ENCODE data around the gene RAB35.

RAB35 gene

DNA sequence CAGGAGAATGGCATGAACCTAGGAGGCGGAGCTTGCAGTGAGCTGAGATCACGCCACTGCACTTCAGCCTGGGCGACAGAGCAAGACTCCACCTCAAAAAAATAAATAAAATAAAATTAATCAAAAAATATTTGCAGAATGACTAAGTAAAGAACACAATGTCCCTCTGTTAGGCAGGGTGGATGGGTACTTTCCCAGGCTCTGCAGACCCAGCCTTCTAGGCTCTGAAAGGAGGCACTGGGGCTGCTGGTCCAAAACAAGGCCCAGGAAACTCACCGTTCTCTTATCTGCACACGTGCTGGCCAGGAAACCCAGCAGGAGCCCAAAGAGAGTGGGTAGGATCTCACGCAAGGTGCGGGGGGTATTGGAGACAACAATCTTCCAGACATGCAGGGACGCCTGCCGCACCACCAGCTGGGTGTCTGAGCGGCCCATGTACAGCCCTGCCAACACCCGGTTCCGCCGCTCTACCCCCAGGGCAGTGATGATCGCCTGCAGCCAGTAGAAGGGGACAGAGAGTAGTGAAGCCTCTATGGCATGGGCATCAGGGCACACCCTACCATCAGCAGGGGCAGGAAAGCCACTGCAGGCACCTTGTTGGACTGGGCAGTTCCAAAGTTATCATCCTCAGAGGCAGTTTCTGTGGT, 25.8 kb upstream of the RAB35 start:
- Histone ChIP-seq H3K4me1 (no peaks in the 10 kb centered on the region), H3K27me3 (ENCODE audit: low read depth) (no peaks in the 10 kb centered on the region), H3K4me3 (no peak overlapping the region), H3K9me3 (no peaks in the 10 kb centered on the region), H3K36me3 (replicated peaks) (peaks cover 89% of the 10 kb centered on the region)
- in situ Hi-C loops (cut with MboI; ENCODE audit: low sequenced_read_pairs) = no loop called here
- no peak for DNase-seq (ENCODE audit: low spot score in 2 of 2)

DNA sequence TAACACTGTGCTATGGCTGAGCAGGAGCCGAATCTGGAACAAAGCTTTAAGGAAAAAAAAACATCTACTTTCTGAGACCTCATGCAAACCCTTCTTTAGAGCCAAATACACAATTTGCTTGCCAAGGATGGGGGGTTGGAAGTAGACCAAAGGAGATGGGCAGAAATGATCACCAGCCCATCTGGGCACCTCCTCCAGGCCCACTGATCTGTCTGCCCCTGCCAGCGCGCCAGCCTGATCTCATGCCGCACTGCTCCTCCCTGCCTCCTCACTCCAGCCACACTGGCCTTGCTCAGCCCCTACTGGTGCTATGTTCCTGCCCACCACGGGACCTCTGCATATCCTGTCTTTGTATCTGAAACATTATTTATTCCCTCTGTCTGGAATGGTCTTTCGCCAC, 24.8 kb upstream of the RAB35 start:
- no peak for DNase-seq (ENCODE audit: low spot score in 2 of 2)
- H3K4me1 ChIP-seq = no peaks in the 10 kb centered on the region
- no peaks in the 10 kb centered on the region for H3K9me3 ChIP-seq
- no peak overlapping the region for H3K4me3 ChIP-seq
- H3K27me3 ChIP-seq (ENCODE audit: low read depth) = no peaks in the 10 kb centered on the region
- in situ Hi-C loops (cut with MboI; ENCODE audit: low sequenced_read_pairs) = no loop called here
- H3K36me3 ChIP-seq (replicated peaks) = peaks cover 89% of the 10 kb centered on the region

DNA sequence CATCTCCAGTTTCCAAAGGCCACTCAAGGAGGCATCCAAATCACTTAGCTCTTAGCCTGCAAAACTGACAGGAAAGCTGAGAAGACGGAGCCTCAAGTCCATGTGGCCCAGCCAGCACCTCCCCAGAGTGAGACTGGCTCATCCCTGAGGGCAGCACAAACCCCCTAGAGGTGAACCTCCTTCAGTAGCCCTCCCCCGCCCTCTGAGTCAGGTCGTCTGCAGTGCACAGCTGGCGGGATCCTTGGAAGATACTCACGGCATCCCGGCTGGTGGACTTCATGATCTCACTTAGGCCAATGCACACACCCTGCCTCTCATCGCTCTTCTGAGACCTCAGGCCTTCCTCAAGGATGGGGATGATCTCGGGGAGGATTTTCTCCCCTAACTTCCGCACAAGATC, 24.1 kb upstream of the RAB35 start:
- in situ Hi-C loops (cut with MboI; ENCODE audit: low sequenced_read_pairs) = no loop called here
- peaks cover 92% of the 10 kb centered on the region for H3K36me3 ChIP-seq (replicated peaks)

DNA sequence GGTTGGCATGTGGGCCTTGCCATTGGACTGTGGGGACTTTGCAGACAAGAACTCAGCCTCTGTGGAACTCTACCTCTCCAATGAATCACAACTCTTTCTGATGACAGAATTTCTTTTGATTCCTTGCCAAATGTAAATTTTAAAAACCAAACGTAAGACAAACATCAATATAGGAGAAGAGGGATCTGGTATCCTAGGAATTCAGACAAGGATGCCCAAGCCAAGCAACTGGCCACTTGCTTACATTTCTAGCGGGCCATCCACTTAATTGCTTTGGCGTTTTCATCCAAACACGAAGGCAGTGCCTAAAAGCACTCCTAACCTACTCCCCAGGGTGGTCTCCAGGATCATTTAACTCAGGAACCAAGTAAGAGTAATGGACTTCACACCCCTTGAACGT, 23.4 kb upstream of the RAB35 start:
- peaks cover 92% of the 10 kb centered on the region for H3K36me3 ChIP-seq (replicated peaks)

More for the DNA sequence above, 24.1 kb upstream of the RAB35 start:
- DNase-seq (ENCODE audit: low spot score in 2 of 2) = no peak
- Histone ChIP-seq H3K4me3 (no peak overlapping the region), H3K9me3 (no peaks in the 10 kb centered on the region), H3K4me1 (no peaks in the 10 kb centered on the region), H3K27me3 (ENCODE audit: low read depth) (no peaks in the 10 kb centered on the region)

DNA sequence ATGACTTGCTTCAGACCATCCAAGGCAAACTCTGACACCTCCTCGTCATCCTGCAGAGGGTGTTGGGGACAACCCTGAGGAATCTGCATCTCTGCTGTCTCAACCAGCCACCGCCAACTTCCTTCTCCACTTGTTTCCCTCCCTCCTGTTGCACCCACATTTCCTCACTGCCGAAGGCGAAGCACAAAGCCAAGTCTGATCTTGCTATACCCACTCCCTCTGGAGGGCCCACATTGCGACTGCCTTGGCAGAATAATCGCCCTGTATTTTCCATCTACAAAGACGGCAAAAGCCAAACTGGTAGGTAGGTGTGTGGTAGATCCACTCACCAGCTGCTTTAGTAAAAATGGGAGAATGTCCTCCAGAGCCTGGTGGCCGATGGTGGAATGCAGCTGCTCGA, 21.8 kb upstream of the RAB35 start:
- H3K4me1 ChIP-seq = no peaks in the 10 kb centered on the region
- no peak overlapping the region for H3K4me3 ChIP-seq
- H3K9me3 ChIP-seq = no peaks in the 10 kb centered on the region
- H3K36me3 ChIP-seq (replicated peaks) = peaks cover 92% of the 10 kb centered on the region
- no peak for DNase-seq (ENCODE audit: low spot score in 2 of 2)
- H3K27me3 ChIP-seq (ENCODE audit: low read depth) = no peaks in the 10 kb centered on the region
- in situ Hi-C loops (cut with MboI; ENCODE audit: low sequenced_read_pairs) = loop anchor here (5.0 kb wide), 1 partner anchor 34 kb away; no protein-coding TSS in a partner anchor

More for the DNA sequence above, 23.4 kb upstream of the RAB35 start:
- Histone ChIP-seq H3K9me3 (no peaks in the 10 kb centered on the region), H3K27me3 (ENCODE audit: low read depth) (no peaks in the 10 kb centered on the region), H3K4me1 (no peaks in the 10 kb centered on the region), H3K4me3 (no peak overlapping the region)
- in situ Hi-C loops (cut with MboI; ENCODE audit: low sequenced_read_pairs) = loop anchor here (5.0 kb wide), 1 partner anchor 32 kb away; no protein-coding TSS in a partner anchor
- DNase-seq (ENCODE audit: low spot score in 2 of 2) = no peak

DNA sequence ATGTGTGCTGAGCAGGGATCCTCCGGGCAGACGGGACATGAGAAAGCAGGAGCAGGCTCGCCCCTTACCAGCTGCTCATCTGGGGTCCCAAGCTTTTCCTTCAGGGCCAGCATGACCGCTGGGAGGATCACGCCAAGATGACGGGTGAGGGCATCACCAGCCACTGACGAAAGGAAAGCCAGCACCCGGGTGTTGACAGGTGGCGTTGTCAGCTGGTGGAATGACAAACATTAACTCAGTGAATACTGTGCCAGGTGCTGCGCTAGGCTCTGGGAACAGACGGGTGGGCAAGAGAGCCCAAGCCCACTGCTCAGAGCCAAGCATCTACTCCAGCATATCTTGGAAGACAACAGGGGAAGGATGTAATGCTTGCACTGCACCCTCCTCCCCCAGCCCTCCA, 21.3 kb upstream of the RAB35 start:
- no peak overlapping the region for H3K4me3 ChIP-seq
- in situ Hi-C loops (cut with MboI; ENCODE audit: low sequenced_read_pairs) = loop anchor here (5.0 kb wide), 1 partner anchor 34 kb away; no protein-coding TSS in a partner anchor

DNA sequence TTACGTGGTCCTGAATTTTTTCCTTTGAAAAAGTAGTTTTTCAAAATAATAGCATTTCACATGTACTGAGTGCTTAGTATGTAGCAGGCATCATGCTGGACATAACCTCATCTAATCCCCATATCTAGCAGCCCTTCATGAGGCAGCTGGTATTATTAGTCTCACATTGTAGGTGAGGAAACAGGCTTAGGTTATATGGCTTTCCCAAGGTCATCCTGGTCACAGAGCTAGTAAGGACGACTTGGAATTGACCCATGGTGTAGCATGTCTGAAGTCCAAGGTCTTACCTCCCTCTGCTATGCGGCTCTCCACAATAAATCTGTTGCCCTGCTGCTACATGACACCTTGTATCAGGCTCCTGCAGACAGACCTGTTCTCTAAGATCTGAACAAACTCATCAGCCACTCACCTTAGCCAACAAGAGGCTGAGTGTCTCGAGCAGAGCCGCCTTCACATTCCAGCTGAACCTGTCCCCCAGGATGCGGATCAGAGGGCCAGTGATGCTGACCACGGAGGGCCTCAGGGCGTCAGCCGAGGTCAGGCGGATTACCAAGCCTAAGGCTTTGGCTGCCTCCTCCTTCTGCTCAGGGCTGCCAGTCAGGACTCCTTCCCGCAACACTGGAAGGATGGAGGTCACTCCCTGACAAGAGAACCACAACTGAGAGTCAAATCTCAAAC, 19.7 kb upstream of the RAB35 start:
- no peak overlapping the region for H3K4me3 ChIP-seq
- DNase-seq (ENCODE audit: low spot score in 2 of 2) = no peak
- no peaks in the 10 kb centered on the region for H3K27me3 ChIP-seq (ENCODE audit: low read depth)
- in situ Hi-C loops (cut with MboI; ENCODE audit: low sequenced_read_pairs) = loop anchor here (5.0 kb wide), 1 partner anchor 36 kb away; no protein-coding TSS in a partner anchor
- H3K9me3 ChIP-seq = no peaks in the 10 kb centered on the region
- H3K4me1 ChIP-seq = no peaks in the 10 kb centered on the region
- H3K36me3 ChIP-seq (replicated peaks) = peaks cover 93% of the 10 kb centered on the region

More for the DNA sequence above, 21.3 kb upstream of the RAB35 start:
- Histone ChIP-seq H3K27me3 (ENCODE audit: low read depth) (no peaks in the 10 kb centered on the region), H3K4me1 (no peaks in the 10 kb centered on the region), H3K9me3 (no peaks in the 10 kb centered on the region), H3K36me3 (replicated peaks) (peaks cover 93% of the 10 kb centered on the region)
- no peak for DNase-seq (ENCODE audit: low spot score in 2 of 2)

DNA sequence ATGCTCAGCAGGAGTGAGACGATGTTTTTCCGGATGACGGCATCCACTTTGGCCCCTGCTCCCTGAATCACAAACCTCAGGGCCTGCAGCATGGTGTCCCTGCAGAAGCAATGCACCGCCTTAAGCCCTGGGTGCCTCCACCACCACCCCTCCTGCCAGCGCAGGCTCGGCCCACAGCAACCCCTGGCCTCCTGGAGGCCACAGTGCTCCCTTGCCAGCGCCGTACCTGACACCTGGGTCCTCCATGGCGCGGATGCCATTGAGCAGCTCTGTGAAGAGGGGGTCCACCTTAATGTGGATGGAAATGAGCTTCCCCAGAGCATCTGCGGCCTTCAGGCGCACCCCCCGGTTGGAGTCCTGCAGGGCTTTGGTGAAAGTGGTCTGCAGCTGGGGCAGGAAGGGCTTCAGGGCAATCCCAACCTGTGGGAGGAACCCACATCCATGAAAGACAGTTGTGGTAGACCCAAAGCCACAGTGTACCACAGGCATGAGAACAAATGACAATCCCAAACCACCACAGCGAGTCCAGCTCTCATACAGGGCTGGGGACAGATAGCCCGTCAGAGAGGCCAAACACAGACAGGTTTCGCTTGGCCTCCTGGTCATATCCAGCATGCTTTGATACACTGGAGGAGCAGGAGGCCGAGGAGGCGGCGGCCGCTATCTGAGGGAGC, 17.9 kb upstream of the RAB35 start:
- in situ Hi-C loops (cut with MboI; ENCODE audit: low sequenced_read_pairs) = no loop called here
- H3K9me3 ChIP-seq = no peaks in the 10 kb centered on the region
- H3K27me3 ChIP-seq (ENCODE audit: low read depth) = no peaks in the 10 kb centered on the region

DNA sequence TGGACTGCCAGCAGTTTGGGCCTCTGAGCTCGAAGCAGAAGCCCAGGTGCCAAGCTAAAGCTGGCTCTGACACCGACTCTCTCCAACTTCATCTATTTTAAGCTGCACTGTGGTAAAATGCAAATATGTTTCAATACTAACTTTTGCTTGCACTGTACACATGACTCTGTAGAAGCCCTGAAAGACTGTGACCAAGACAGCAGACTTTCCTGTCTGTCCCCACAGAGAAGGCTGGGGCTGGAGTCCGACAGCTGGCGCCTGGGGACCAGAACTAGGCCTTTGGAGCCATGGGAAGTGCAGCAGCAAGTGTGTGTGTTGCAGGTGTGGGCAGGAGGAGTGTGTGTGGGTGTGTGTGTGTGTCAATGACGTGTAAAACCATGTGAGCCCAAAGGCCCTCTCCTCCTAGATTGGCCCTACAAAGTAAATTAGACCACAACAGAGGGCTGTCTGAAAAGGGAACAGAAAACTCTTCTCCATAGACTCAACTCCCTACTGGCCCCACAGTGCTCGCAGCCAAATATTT, 16.4 kb upstream of the RAB35 start:
- H3K9me3 ChIP-seq = no peaks in the 10 kb centered on the region
- no peaks in the 10 kb centered on the region for H3K4me1 ChIP-seq
- no peak overlapping the region for H3K4me3 ChIP-seq
- in situ Hi-C loops (cut with MboI; ENCODE audit: low sequenced_read_pairs) = no loop called here
- H3K27me3 ChIP-seq (ENCODE audit: low read depth) = no peaks in the 10 kb centered on the region
- DNase-seq (ENCODE audit: low spot score in 2 of 2) = no peak
- H3K36me3 ChIP-seq (replicated peaks) = peaks cover 99% of the 10 kb centered on the region

More for the DNA sequence above, 17.9 kb upstream of the RAB35 start:
- no peak overlapping the region for H3K4me3 ChIP-seq
- H3K4me1 ChIP-seq = no peaks in the 10 kb centered on the region
- DNase-seq (ENCODE audit: low spot score in 2 of 2) = no peak
- H3K36me3 ChIP-seq (replicated peaks) = peaks cover 99% of the 10 kb centered on the region

DNA sequence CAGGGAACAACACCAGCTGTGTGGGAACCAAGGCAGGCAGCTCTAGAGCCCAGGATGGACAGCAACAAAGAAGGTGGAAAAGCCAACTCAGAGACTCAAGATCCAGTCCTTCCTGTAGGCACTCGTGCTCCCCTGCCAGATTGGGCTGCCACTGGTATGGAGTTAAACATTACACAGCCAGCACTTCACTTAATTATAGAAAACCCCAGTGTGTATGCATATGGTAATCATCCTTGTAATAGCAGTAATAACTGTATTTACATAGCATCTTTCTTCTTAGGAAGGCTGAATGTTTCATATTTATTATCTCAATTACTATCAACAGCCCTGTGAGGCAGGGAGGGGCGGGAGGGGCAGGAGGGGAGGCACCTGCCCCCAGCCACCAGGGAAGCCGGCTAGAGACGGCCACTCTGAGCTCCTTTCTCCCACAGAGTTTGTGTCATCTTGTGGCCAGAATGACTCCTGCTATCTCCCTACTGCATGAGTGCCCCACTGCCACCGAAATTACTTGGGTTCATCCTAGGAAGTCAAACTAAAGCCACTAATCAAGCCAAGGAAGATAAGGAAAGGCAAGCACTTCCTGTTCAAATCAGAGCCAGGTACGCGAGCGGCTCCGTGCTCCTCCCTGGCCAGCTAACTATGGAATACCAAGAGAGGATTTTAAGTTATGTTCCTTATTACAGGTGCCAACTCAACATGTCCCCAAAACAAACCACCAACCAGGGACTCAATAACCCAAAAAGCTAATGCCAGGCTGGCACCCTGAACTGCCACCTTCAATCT, 15.7 kb upstream of the RAB35 start:
- H3K4me3 ChIP-seq = no peak overlapping the region
- no peaks in the 10 kb centered on the region for H3K9me3 ChIP-seq
- no peak for DNase-seq (ENCODE audit: low spot score in 2 of 2)
- in situ Hi-C loops (cut with MboI; ENCODE audit: low sequenced_read_pairs) = no loop called here
- no peaks in the 10 kb centered on the region for H3K4me1 ChIP-seq
- peaks cover 99% of the 10 kb centered on the region for H3K36me3 ChIP-seq (replicated peaks)
- H3K27me3 ChIP-seq (ENCODE audit: low read depth) = no peaks in the 10 kb centered on the region

DNA sequence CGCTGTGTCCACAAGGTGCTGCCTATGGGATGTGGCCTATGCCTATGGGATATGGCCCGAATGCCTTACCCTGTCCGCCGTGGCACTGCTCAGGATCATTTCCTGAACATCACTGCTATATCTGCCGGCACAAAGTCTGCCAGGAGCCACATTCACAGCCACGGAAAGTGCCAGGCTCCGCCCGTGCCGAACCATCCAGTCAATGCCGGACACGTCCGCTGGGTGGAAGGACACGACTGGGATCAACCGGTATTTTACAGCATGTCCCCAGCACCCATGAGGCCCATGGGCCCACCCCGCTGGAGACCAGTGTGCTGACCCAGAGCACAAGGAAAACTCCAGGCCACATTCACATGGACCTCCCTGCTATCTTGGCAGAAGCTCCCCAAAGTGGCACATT, 14.6 kb upstream of the RAB35 start:
- Histone ChIP-seq H3K9me3 (no peaks in the 10 kb centered on the region), H3K4me1 (no peaks in the 10 kb centered on the region), H3K27me3 (ENCODE audit: low read depth) (no peaks in the 10 kb centered on the region), H3K4me3 (no peak overlapping the region), H3K36me3 (replicated peaks) (peaks cover 94% of the 10 kb centered on the region)
- in situ Hi-C loops (cut with MboI; ENCODE audit: low sequenced_read_pairs) = no loop called here
- no peak for DNase-seq (ENCODE audit: low spot score in 2 of 2)

DNA sequence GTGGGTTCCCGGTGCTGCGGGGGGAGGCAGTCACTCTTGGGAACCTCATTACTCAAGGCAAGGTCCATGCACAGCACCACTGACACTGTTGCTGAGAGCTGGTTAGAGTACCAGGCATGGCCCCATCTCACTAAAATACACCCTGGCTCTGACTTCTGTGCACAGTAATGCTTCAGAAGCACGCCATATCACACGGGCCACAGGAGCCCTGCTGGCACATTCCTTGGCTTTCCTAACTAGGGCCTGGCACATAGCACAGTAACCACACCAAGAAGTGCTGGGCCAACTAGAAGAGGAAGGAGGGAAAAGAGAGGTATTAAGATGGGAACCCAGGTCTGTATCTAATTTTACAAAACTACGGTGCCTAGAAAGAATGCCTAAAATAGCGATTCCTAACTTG, 13.5 kb upstream of the RAB35 start:
- Histone ChIP-seq H3K36me3 (replicated peaks) (peaks cover 86% of the 10 kb centered on the region), H3K4me3 (no peak overlapping the region), H3K4me1 (no peaks in the 10 kb centered on the region), H3K9me3 (no peaks in the 10 kb centered on the region), H3K27me3 (ENCODE audit: low read depth) (no peaks in the 10 kb centered on the region)
- no peak for DNase-seq (ENCODE audit: low spot score in 2 of 2)
- in situ Hi-C loops (cut with MboI; ENCODE audit: low sequenced_read_pairs) = no loop called here

DNA sequence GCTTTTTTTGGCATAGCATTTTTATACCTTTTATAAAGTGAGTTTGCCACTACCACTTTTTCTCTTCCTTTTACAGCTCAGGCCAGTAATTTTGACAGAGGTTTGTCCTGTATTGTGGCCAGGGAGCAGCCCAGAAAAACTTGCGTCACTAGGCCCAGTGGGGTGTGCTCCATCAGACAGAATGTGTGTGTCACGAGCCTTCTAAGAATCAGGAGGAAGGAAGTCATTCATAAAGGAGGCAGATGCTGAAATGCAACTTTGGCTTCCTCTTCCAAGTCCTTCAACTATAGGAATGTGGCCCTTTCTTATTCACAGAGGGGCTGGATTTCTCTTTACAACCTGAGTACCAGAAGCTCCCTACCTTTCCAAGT, 10.1 kb upstream of the RAB35 start:
- H3K36me3 ChIP-seq (replicated peaks) = peaks cover 52% of the 10 kb centered on the region
- H3K4me1 ChIP-seq = no peaks in the 10 kb centered on the region
- no peaks in the 10 kb centered on the region for H3K9me3 ChIP-seq
- H3K27me3 ChIP-seq (ENCODE audit: low read depth) = no peaks in the 10 kb centered on the region
- no peak overlapping the region for H3K4me3 ChIP-seq
- no peak for DNase-seq (ENCODE audit: low spot score in 2 of 2)
- in situ Hi-C loops (cut with MboI; ENCODE audit: low sequenced_read_pairs) = no loop called here
